B cell (primary cell): ENCODE data around the gene STRIP1. TPM values are rescaled to one million over a fixed set of nuclear protein-coding genes. Genes with fewer than 3 reads are reported as not detected.

ENCODE experiments used
- ATAC-seq: fragments of 200-7000 bp; cut with Tn5 transposase; one replicate; pipeline ENCODE4 v1.10.0; 2021; ENCODE audit warnings: low read depth, mild to moderate bottlenecking, moderate number of reproducible peaks, moderate library complexity
- CTCF ChIA-PET: fragments of 350-600 bp; sonication (Branson Sonifier 250); formaldehyde crosslinking; loops from one replicate; lab custom pipeline; 2021; ENCODE audit warnings: antibody characterized with exemption, inconsistent platforms; lab: Charles Lee
- POLR2A ChIA-PET: fragments of 350-600 bp; sonication (Branson Sonifier 250); formaldehyde crosslinking; loops from one replicate; lab custom pipeline; 2021; ENCODE audit warnings: antibody characterized with exemption; lab: Charles Lee
- DNase-seq: peaks from one replicate; pipeline ENCODE4 v3.0.0; 2013
- H2AFZ ChIP-seq: 2 replicates; pipeline ENCODE4 v1.6.1; 2012; ENCODE audit warnings: mild to moderate bottlenecking, low read depth, low read length; ENCODE audit not compliant: insufficient read depth, poor library complexity, severe bottlenecking
- H3K27ac ChIP-seq, 2 donors: 1 replicate in 1 of 2; 2 replicates in 1 of 2; pipeline ENCODE4 v1.5.1; 2012 to 2013; ENCODE audit warnings: low read length in 2 of 2, mild to moderate bottlenecking in 2 of 2, moderate library complexity in 1 of 2
- H3K27me3 ChIP-seq, 4 experiments: fragments of 200-600 bp in 1 of 4; sonication (generic) in 1 of 4; replicated peaks in 1 of 4; 1 replicate in 2 of 4; 2 replicates in 2 of 4; pipeline versions ENCODE4 v1.6.1 to v1.7.0; 2013 to 2016; ENCODE audit warnings: low read length in 3 of 4, mild to moderate bottlenecking in 2 of 4, mixed read lengths in 1 of 4, moderate library complexity in 1 of 4; ENCODE audit not compliant: insufficient read depth in 4 of 4, control insufficient read depth in 3 of 4; ENCODE audit errors: control extremely low read depth in 1 of 4
- H3K36me3 ChIP-seq, 2 experiments: replicated peaks in 1 of 2; 1 replicate in 1 of 2; 2 replicates in 1 of 2; pipeline versions ENCODE4 v1.6.1 to v1.7.1; 2013; ENCODE audit warnings: low read length in 1 of 2; ENCODE audit not compliant: insufficient read depth in 2 of 2, control insufficient read depth in 1 of 2; ENCODE audit errors: control extremely low read depth in 1 of 2, extremely low read depth in 1 of 2
- H3K4me1 ChIP-seq, 2 donors: fragments of 200-600 bp in 1 of 2; sonication (generic) in 1 of 2; 1 replicate in 1 of 2; 2 replicates in 1 of 2; pipeline versions ENCODE4 v1.5.1 to v1.6.1; 2013 to 2017; ENCODE audit warnings: low read length in 2 of 2; ENCODE audit not compliant: control insufficient read depth in 2 of 2, insufficient read depth in 2 of 2
- H3K4me2 ChIP-seq: replicated peaks from 2 replicates; pipeline ENCODE3; 2012; ENCODE audit warnings: mild to moderate bottlenecking, low read depth, low read length; ENCODE audit not compliant: poor library complexity, severe bottlenecking
- H3K4me3 ChIP-seq, 5 experiments: fragments of 200-600 bp in 1 of 5; sonication (generic) in 1 of 5; 1 replicate in 3 of 5; 2 replicates in 2 of 5; pipeline versions ENCODE4 v1.5.1 to v1.7.0; 2011 to 2016; ENCODE audit warnings: low read length in 4 of 5, mild to moderate bottlenecking in 4 of 5, low read depth in 2 of 5, control low read depth in 1 of 5, moderate library complexity in 1 of 5; ENCODE audit not compliant: insufficient read depth in 1 of 5; ENCODE audit errors: control extremely low read depth in 1 of 5, extremely low read depth in 1 of 5
- H3K79me2 ChIP-seq: fragments of 200-600 bp; sonication (generic); one replicate; pipeline ENCODE4 v1.6.0; 2016; ENCODE audit warnings: low read length; ENCODE audit not compliant: control insufficient read depth, insufficient read depth
- H3K9ac ChIP-seq: fragments of 200-600 bp; sonication (generic); 2 replicates; pipeline ENCODE4 v1.6.1; 2017; ENCODE audit warnings: mild to moderate bottlenecking, low read length, moderate library complexity
- H3K9me3 ChIP-seq, 3 donors: one replicate each; pipeline versions ENCODE4 v1.6.1 to v1.7.1; 2013; ENCODE audit warnings: low read length in 2 of 3; ENCODE audit not compliant: control insufficient read depth in 2 of 3, insufficient read depth in 1 of 3; ENCODE audit errors: control extremely low read depth in 1 of 3
- H4K20me1 ChIP-seq: 2 replicates; pipeline ENCODE4 v1.6.0; 2012; ENCODE audit warnings: mild to moderate bottlenecking, low read length; ENCODE audit not compliant: insufficient read depth, control insufficient read depth, poor library complexity, severe bottlenecking
- H3K27ac Mint-ChIP-seq: one replicate; pipeline ENCODE4 v1.8.0; 2021; ENCODE audit warnings: mixed read lengths
- H3K27me3 Mint-ChIP-seq: one replicate; pipeline ENCODE4 v1.8.0; 2021; ENCODE audit warnings: mixed read lengths
- H3K4me1 Mint-ChIP-seq: one replicate; pipeline ENCODE4 v1.8.0; 2021; ENCODE audit warnings: mixed read lengths
- H3K4me3 Mint-ChIP-seq: one replicate; pipeline ENCODE4 v1.8.0; 2021; ENCODE audit warnings: mixed read lengths
- H3K9me3 Mint-ChIP-seq: one replicate; pipeline ENCODE4 v1.8.0; 2022; ENCODE audit warnings: mixed read lengths; ENCODE audit not compliant: insufficient read depth
- EZH2 ChIP-seq: IDR thresholded peaks from 2 replicates; pipeline ENCODE4 v1.6.1; 2012; ENCODE audit warnings: borderline replicate concordance, low read depth, mild to moderate bottlenecking, moderate library complexity, low read length; ENCODE audit not compliant: insufficient read depth, poor library complexity, severe bottlenecking
- WGBS: methylation state at CpG from one replicate; pipeline ENCODE4 v1.1.5; 2013; ENCODE audit warnings: missing lambda C conversion rate; ENCODE audit not compliant: insufficient coverage; 5-methylcytosine and 5-hydroxymethylcytosine counted together
- intact Hi-C: fragments of 100-400 bp; cut with micrococcal nuclease; formaldehyde crosslinking; loops from one replicate; pipeline ENCODE4 v1.10.0; 2022
- polyA plus RNA-seq: library from polyadenylated mRNA; depleted of rRNA; stranded (reverse); fragments of >200 nt; gene quantifications from 2 replicates; pipeline ENCODE4 v1.2.3, GENCODE V29; 2012
- total RNA-seq, 2 donors: library from RNA; stranded (reverse); fragments of 120-200 nt in 1 of 2; gene quantifications; 1 replicate in 1 of 2; 2 replicates in 1 of 2; pipeline versions ENCODE4 v1.2.3 to v1.2.4, GENCODE V29; 2013 to 2022
- TF ChIP-seq, protein P1 (sequence below): fragments of 200-600 bp; IDR thresholded peaks from one replicate; pipeline ENCODE4 v1.8.0; 2022; ENCODE audit warnings: antibody characterized with exemption, mild to moderate bottlenecking

The STRIP1 gene
- total and polyA plus RNA-seq, 2 donors (not counting 1 experiment from before 2014, with no cell fraction given) = 41.5 to 105 TPM

DNA sequence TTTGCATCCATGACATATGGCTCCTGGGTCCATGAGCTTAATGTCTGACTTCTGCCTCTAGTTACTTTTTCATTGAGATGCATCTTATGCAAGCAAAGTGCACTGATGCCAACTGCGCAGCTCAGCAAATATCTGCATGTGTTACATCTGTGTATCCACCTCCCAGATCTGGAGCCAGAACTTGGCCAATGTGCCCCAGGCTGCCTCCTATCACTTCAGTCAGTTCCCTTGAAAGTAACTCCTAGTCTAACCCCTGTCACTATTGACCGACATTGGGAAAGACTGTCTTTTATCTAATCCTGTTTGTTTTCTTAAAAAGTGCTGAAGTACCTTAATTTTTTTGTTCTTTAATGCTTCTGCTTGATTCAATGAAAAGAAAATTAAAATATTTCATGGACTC lies 58.6 kb downstream of the STRIP1 start:
- ATAC-seq (no peak), DNase-seq (no peak)
- H3K27me3 ChIP-seq = peaks cover 0 to 8% (median 0%) of the 10 kb centered on the region in 4 experiments
- no peak overlapping the region for H3K27ac ChIP-seq
- peaks cover 0 to 3% (median 0%) of the 10 kb centered on the region in 3 donors for H3K9me3 ChIP-seq
- Mint-ChIP-seq H3K9me3 (no peaks in the 10 kb centered on the region), H3K4me1 (no peaks in the 10 kb centered on the region), H3K27ac (no peak overlapping the region), H3K4me3 (no peak overlapping the region), H3K27me3 (peaks cover 36% of the 10 kb centered on the region)
- intact Hi-C loops = no loop called here
- no peaks in the 10 kb centered on the region for H4K20me1 ChIP-seq
- no peaks in the 10 kb centered on the region for H3K36me3 ChIP-seq
- no CpG with 5 or more reads among the region's 2 CpGs for WGBS
- H3K4me2 ChIP-seq = no peak overlapping the region
- no peaks in the 10 kb centered on the region for H3K79me2 ChIP-seq
- CTCF ChIA-PET = interaction anchor here (1.1 to 3.9 kb wide), 4 partner anchors 8 to 367 kb away, joined by 3 to 33 read pairs (median 8); no protein-coding TSS in a partner anchor
- no peak overlapping the region for H3K9ac ChIP-seq
- H3K4me1 ChIP-seq = peaks cover 0 to 4% of the 10 kb centered on the region in 2 donors
- H3K4me3 ChIP-seq = no peak overlapping the region
- TF ChIP-seq, protein P1, sequence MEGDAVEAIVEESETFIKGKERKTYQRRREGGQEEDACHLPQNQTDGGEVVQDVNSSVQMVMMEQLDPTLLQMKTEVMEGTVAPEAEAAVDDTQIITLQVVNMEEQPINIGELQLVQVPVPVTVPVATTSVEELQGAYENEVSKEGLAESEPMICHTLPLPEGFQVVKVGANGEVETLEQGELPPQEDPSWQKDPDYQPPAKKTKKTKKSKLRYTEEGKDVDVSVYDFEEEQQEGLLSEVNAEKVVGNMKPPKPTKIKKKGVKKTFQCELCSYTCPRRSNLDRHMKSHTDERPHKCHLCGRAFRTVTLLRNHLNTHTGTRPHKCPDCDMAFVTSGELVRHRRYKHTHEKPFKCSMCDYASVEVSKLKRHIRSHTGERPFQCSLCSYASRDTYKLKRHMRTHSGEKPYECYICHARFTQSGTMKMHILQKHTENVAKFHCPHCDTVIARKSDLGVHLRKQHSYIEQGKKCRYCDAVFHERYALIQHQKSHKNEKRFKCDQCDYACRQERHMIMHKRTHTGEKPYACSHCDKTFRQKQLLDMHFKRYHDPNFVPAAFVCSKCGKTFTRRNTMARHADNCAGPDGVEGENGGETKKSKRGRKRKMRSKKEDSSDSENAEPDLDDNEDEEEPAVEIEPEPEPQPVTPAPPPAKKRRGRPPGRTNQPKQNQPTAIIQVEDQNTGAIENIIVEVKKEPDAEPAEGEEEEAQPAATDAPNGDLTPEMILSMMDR = no peak
- no peak for TF ChIP-seq EZH2
- no peak overlapping the region for H2AFZ ChIP-seq
- POLR2A ChIA-PET = no interaction called here

DNA sequence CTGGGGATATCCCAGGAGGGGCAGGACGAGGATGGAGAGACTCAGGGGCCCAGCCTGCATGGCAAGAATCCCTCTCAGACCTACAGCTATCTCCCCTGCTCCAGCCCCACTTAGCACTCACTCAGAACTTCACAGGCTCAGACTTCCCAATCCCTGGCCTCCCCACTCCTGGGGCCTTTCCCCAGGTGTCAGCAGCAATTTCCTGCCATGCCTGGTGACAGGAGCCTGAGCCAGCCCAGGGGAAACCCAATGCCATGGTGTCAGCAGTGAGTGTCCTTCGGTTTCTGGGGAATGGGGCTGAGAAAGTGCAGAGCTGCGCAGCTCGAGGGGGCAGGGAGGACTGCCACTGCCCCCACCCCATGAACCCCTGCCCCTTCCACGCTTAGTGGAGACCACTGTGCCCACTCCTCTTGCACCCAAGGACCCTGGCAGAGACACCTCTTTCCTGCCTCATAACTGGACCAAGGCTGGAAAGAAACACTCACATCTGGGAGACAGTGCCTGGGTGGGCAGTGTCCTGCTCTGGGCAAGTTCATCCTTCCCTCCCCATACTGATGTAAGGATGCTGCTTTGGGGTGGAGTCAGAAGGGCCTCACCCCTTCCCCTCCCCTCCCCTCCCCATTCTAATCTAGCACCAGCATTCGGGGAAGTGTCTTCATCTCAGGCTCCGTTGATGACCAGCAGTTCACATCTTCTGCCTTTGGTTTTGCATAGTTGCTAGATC lies 60.7 kb downstream of the STRIP1 start:
- Histone ChIP-seq H2AFZ (no peak overlapping the region), H4K20me1 (no peaks in the 10 kb centered on the region), H3K36me3 (no peaks in the 10 kb centered on the region), H3K4me3 (no peak overlapping the region), H3K9ac (no peak overlapping the region), H3K4me2 (no peak overlapping the region), H3K27me3 (peaks cover 0 to 3% (median 0%) of the 10 kb centered on the region in 4 experiments), H3K4me1 (no peaks in the 10 kb centered on the region), H3K27ac (no peak overlapping the region), H3K9me3 (peaks cover 0 to 3% (median 0%) of the 10 kb centered on the region in 3 donors), H3K79me2 (no peaks in the 10 kb centered on the region)
- H3K27me3 Mint-ChIP-seq = peaks cover 29% of the 10 kb centered on the region
- no peak for DNase-seq
- WGBS = 74% methylated on average over 4 of the region's 7 CpGs
- intact Hi-C loops = no loop called here
- H3K27ac Mint-ChIP-seq = no peak overlapping the region
- no peak for TF ChIP-seq EZH2
- TF ChIP-seq, protein P1 = no peak
- H3K9me3 Mint-ChIP-seq = no peaks in the 10 kb centered on the region
- H3K4me1 Mint-ChIP-seq = no peaks in the 10 kb centered on the region
- ChIA-PET CTCF (interaction anchor here (1.3 to 2.7 kb wide), 2 partner anchors 10 to 11 kb away, joined by 3 to 9 read pairs; no protein-coding TSS in a partner anchor), POLR2A (no interaction called here)
- no peak overlapping the region for H3K4me3 Mint-ChIP-seq
- ATAC-seq = no peak
